Measurements from ENCODE around the gene RAB3B. TPM values are rescaled to one million over a fixed set of nuclear protein-coding genes. Genes with fewer than 3 reads are reported as not detected.

The RAB3B gene
- total and polyA plus RNA-seq, 2 of the 4 experiments (the other 2 are of a cell fraction): 33.6 to 78.5 TPM

GRCh38 chr1:51870603-51871350 is 119.7 kb downstream of the RAB3B start (continued):
- no peak for TF ChIP-seq POLR2A (IDR thresholded peaks at IDR 0.05; ENCODE audit: low read depth, low read length)

- Histone ChIP-seq H3K4ac (ENCODE audit: low read depth, low read length) (no peak overlapping the region), H4K20me1 (ENCODE audit: insufficient read depth, low read length) (peaks cover 50% of the 10 kb centered on the region), H2AFZ (replicated peaks; ENCODE audit: low read length, poor library complexity) (no peak overlapping the region), H2BK15ac (ENCODE audit: low read depth, low read length) (no peak overlapping the region), H3K27ac (ENCODE audit: insufficient read depth, low read length) (no peak overlapping the region), H2AK9ac (replicated peaks; ENCODE audit: low read depth, low read length, poor library complexity) (no peak overlapping the region), H3K27me3 (ENCODE audit: control insufficient read depth, insufficient read depth, low read length) (no peaks in the 10 kb centered on the region), H3K18ac (ENCODE audit: low read depth, low read length) (no peak overlapping the region), H3K9me3 (ENCODE audit: control insufficient read depth, insufficient read depth, low read length) (no peaks in the 10 kb centered on the region), H2BK5ac (ENCODE audit: low read depth, low read length, poor library complexity, severe bottlenecking) (no peak overlapping the region), H3K56ac (ENCODE audit: extremely low read depth, insufficient read depth, low read length) (no peak overlapping the region), H3K4me1 (ENCODE audit: control insufficient read depth, insufficient read depth, low read length) (0 out of 2 replicates have a peak, but pooled peaks cover 1% of the 10 kb centered on the region), H3K36me3 (ENCODE audit: control insufficient read depth, insufficient read depth, low read length) (peaks cover 2% of the 10 kb centered on the region), H4K8ac (ENCODE audit: low read depth in 2 of 2, low read length in 2 of 2) (no peak overlapping the region), H3K23ac (ENCODE audit: low read depth, low read length) (no peak overlapping the region), H3K14ac (replicated peaks; ENCODE audit: low read depth, low read length) (no peak overlapping the region), H4K91ac (ENCODE audit: insufficient read depth, low read depth, low read length) (no peak overlapping the region), H2BK120ac (ENCODE audit: low read depth, low read length) (no peak overlapping the region), H3K79me1 (ENCODE audit: low read depth in 1 of 2, low read length in 2 of 2) (peaks cover 24 to 55% of the 10 kb centered on the region in 2 experiments), H4K5ac (ENCODE audit: low read depth, low read length) (no peak overlapping the region), H2BK20ac (ENCODE audit: low read depth, low read length) (no peak overlapping the region), H3K9me1 (ENCODE audit: insufficient read depth, low read length) (peaks cover 13% of the 10 kb centered on the region; the same call in 1 of the 2 replicates), H3K9ac (ENCODE audit: low read depth, low read length) (no peak overlapping the region), H3K4me3 (ENCODE audit: insufficient read depth, low read depth, low read length) (no peak overlapping the region), H2AK5ac (ENCODE audit: low read depth, low read length) (no peak overlapping the region), H3K4me2 (ENCODE audit: low read depth, low read length) (no peak overlapping the region)
- DNase-seq: no peak
- BruUV-seq (replicated peaks): no TSS peak
- intact Hi-C loops (cut with micrococcal nuclease) (no loop called here), in situ Hi-C loops (cut with MboI; ENCODE audit: low sequenced_read_pairs) (no loop called here), dilution Hi-C loops (cut with HindIII; ENCODE audit: low sequenced_read_pairs, unreplicated experiment) (no loop called here)
- ChIA-PET CTCF (no interaction called here), POLR2A (ENCODE audit: unreplicated experiment) (no interaction called here)
- no peak for TF ChIP-seq CHD1 (IDR thresholded peaks at IDR 0.05; ENCODE audit: low read depth, low read length)
- no peak for TF ChIP-seq POLR2A (IDR thresholded peaks at IDR 0.05; ENCODE audit: low read depth, low read length)
- TF ChIP-seq BHLHE40 (IDR thresholded peaks at IDR 0.05; ENCODE audit: low read depth, low read length): no peak
- no peak for TF ChIP-seq MAZ (IDR thresholded peaks at IDR 0.05; ENCODE audit: borderline replicate concordance, low read depth, low read length)
- TF ChIP-seq MXI1 (IDR thresholded peaks at IDR 0.05; ENCODE audit: borderline replicate concordance, low read depth, low read length): no peak
- no peak for TF ChIP-seq RCOR1 (IDR thresholded peaks at IDR 0.05; ENCODE audit: insufficient replicate concordance, low read length)
- no peak for TF ChIP-seq SMC3 (IDR thresholded peaks at IDR 0.05; ENCODE audit: low read depth, low read length)
- no peak for TF ChIP-seq RAD21 (IDR thresholded peaks at IDR 0.05; ENCODE audit: low read length)
- TF ChIP-seq CTCF (conservative IDR thresholded peaks at IDR 0.05; ENCODE audit: low read depth, low read length): no peak
- TF ChIP-seq MAFK (IDR thresholded peaks at IDR 0.05; ENCODE audit: low read depth, low read length): no peak
- no peak for TF ChIP-seq NFE2L2 (IDR thresholded peaks at IDR 0.05; ENCODE audit: low read depth, low read length)
- no peak for TF ChIP-seq CEBPB (IDR thresholded peaks at IDR 0.05; ENCODE audit: low read depth, low read length)
- ATAC-seq (ENCODE audit: low read depth): no peak
- no CpG with 5 or more reads among the region's 4 CpGs for WGBS, 2 experiments (ENCODE audit: extremely low coverage in 2 of 2, insufficient read length in 1 of 2)
These were observed 122.8 kb downstream of the RAB3B start for GRCh38 chr1:51867479-51868232.

Data from IMR-90 (cell line).